Endometrium (tissue), 2 donors: Measurements from ENCODE around the gene PGAM5.

Experiments used
- FAIRE-seq: peaks from 2 replicates; lab custom pipeline; 2012; peaks lifted over from hg19 to GRCh38; lab: Jason Lieb, UNC
- donor health status: control.
- donor health status: control.

The PGAM5 gene

GRCh38 chr12:132723015-132723763, 12.5 kb downstream of the PGAM5 start:
- no peak for FAIRE-seq

GRCh38 chr12:132723764-132724140, 13.1 kb downstream of the PGAM5 start:
- no peak for FAIRE-seq

- no peak for FAIRE-seq
These were observed 14.0 kb downstream of the PGAM5 start for GRCh38 chr12:132724506-132725241.

- no peak for FAIRE-seq
These were observed 15.7 kb downstream of the PGAM5 start for GRCh38 chr12:132726386-132726785.

- no peak for FAIRE-seq
These were observed 16.6 kb downstream of the PGAM5 start for GRCh38 chr12:132727091-132727794.

DNA sequence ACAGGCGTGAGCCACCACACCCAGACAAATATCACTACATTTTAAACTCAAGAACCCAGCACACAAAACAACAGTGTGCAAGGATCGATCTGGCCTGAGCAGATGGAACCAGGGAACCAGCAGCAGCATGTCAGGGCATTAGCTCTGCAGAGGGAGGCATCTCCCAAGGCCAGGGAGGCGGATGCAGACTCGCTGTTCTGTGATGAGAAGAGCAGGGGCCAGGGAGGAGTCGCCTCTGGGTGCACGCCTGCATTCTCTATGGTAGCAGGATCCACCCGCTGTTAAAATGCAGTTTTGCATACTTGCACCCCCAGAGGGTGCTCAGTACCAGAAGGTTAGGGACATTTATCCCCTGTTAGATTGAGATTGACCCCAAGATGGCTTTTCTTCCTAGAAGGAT, 17.9 kb downstream of the PGAM5 start:
- no peak for FAIRE-seq

DNA sequence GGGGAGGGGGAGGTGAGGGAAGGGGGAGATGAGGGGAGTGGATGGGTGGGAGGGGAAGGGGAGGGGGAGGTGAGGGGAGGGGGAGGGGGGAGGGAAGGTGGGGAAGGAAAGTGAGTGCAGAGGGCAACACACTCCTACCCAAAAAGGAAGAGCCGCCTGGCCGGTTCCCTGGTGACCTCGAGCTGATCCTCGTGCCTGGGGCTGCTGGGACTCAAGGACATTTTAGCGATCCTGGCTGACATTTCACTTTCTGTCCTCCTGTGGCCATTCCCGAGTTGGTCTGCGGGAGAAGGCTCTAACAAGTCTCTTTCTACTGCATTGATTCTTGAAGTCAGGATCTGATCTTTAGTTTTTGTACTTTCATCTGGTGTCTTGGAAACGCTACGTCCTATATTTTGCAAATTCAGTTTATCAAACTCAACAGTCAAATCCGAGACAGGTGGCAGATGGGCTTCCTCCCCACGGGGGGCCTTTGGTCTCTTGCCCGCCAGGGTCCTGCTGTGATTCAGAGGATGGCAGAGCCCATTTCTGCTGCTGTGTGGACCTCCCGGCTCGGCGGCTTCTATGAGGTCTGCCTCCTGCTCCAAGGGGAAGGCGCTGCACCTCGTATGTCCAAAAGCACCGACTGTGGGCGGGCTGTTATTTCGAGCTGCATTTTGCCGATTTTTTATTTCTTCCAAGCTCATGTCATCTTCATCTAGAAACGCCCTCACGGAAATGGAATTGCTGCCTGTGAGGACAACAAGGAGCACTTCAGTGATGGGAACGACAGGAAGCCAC, 19.1 kb downstream of the PGAM5 start:
- no peak for FAIRE-seq

GRCh38 chr12:132730353-132730752, 19.7 kb downstream of the PGAM5 start:
- FAIRE-seq, result no peak

GRCh38 chr12:132731574-132731973, 20.9 kb downstream of the PGAM5 start:
- FAIRE-seq, result no peak

GRCh38 chr12:132734206-132734605, 23.6 kb downstream of the PGAM5 start:
- no peak for FAIRE-seq

- no peak for FAIRE-seq
These were observed 24.9 kb downstream of the PGAM5 start for GRCh38 chr12:132735496-132735895.

GRCh38 chr12:132736378-132736777, 25.7 kb downstream of the PGAM5 start:
- FAIRE-seq, result no peak

- no peak for FAIRE-seq
These were observed 26.3 kb downstream of the PGAM5 start for GRCh38 chr12:132736913-132737312.

DNA sequence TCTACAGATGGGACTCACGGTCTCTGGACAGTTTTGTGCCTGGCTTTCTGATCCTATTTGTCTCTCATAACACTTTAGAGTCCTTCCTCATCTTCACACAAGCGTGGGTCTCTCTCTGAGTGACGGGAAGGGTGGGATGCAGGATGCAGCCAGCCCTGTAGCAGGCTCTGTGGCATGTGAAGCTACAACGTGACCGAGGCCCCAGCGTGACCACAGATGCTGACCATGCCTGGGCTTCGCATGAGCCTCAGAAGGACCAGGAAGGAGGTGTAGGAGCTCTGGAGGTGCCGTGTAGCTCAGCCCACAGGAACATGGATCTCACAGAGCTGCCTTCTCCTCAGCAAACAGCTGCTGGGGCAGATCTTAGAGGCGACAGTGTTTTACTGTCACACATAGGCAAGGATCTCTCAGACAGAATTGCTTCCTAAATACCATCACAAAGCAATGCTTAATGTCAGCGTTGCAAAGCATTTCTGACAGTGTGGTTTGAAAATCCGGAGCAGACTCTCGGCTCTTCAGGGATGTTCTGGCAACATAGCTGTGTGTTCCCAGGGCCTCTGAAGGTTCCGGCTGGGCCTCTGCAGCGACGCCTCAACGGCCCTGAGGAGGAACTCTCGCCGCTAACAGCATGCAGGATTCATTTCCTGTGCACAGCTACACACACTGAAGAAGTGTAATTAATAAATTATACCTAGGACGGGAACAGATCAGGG, 29.1 kb downstream of the PGAM5 start:
- FAIRE-seq, result no peak

GRCh38 chr12:132740313-132740646, 29.6 kb downstream of the PGAM5 start:
- FAIRE-seq, result no peak

DNA sequence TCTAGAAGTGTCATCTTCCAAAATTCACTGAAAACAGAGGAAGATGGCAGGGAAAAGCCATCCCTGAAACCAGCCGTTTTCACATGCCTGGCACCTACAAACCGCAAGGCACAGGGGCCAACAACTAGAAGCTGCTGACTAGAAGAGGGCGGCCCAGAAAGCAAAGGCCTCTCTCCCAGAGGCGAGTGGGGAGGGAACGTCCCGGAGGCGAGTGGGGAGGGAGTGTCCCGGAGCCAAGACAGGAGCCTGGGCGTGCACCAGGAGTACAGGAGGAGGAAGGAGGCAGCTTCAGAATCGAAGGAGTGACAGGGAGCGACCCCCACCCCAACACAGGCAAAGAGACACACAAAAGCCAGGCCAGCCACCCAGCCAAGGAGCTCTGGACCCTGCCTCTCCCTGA, 30.0 kb downstream of the PGAM5 start:
- FAIRE-seq, result no peak

GRCh38 chr12:132741620-132742019, 31.0 kb downstream of the PGAM5 start:
- FAIRE-seq, result no peak

- FAIRE-seq, result no peak
These were observed 33.2 kb downstream of the PGAM5 start for GRCh38 chr12:132743831-132744230.

DNA sequence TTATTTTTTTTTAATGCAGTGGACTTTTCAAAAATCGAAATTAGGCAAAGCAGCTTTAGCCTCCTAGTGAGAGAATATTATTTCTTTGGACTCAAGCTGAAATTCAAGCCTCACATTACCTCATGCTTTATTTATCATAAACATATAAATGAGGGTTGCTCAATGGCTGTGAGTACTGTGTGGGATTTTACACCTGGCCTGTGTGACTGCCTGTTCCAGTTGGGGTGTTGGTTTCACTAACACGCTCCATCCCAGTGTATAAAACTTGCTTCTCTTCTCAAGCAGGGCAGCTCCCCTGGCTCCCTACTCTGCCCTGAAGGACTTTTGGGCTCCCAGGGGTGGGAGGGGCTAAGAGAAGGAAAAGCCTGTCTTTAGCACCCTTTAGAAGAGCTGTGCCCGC, 36.0 kb downstream of the PGAM5 start:
- no peak for FAIRE-seq

GRCh38 chr12:132747395-132747794, 36.8 kb downstream of the PGAM5 start:
- FAIRE-seq, result no peak

- FAIRE-seq, result no peak
These were observed 37.3 kb downstream of the PGAM5 start for GRCh38 chr12:132747896-132748295.

GRCh38 chr12:132748319-132748718, 37.7 kb downstream of the PGAM5 start:
- no peak for FAIRE-seq
